Ishikawa (cell line): ENCODE data around the gene MCF2L.

Experiments
- CEBPB ChIP-seq: IDR thresholded peaks from 2 replicates; pipeline ENCODE4 v1.6.1; 2012
- CREB1 ChIP-seq: IDR thresholded peaks from 2 replicates; pipeline ENCODE4 v1.6.1; 2012; ENCODE audit warnings: low read depth
- EGR1 ChIP-seq: IDR thresholded peaks from 2 replicates; pipeline ENCODE4 v1.6.1; 2012
- EP300 ChIP-seq: IDR thresholded peaks from 2 replicates; pipeline ENCODE4 v1.6.1; 2012; ENCODE audit warnings: borderline replicate concordance
- FOXM1 ChIP-seq: IDR thresholded peaks from 2 replicates; pipeline ENCODE4 v1.6.1; 2012; ENCODE audit warnings: low read depth, borderline replicate concordance
- MAX ChIP-seq: IDR thresholded peaks from 2 replicates; pipeline ENCODE4 v1.6.1; 2012
- NFIC ChIP-seq: IDR thresholded peaks from 2 replicates; pipeline ENCODE4 v1.6.1; 2012
- RAD21 ChIP-seq: IDR thresholded peaks from 2 replicates; pipeline ENCODE4 v1.6.1; 2012; ENCODE audit warnings: low read depth
- REST ChIP-seq: IDR thresholded peaks from 2 replicates; pipeline ENCODE4 v1.6.1; 2012; ENCODE audit warnings: low read depth, mild to moderate bottlenecking
- TAF1 ChIP-seq: IDR thresholded peaks from 2 replicates; pipeline ENCODE4 v1.6.1; 2012; ENCODE audit warnings: low read depth, mild to moderate bottlenecking
- TCF12 ChIP-seq: IDR thresholded peaks from 2 replicates; pipeline ENCODE4 v1.6.1; 2012; ENCODE audit warnings: low read depth
- TEAD4 ChIP-seq: IDR thresholded peaks from 2 replicates; pipeline ENCODE4 v1.6.1; 2012
- USF1 ChIP-seq: IDR thresholded peaks from 2 replicates; pipeline ENCODE4 v1.6.1; 2012
- YY1 ChIP-seq: IDR thresholded peaks from 2 replicates; pipeline ENCODE4 v1.6.1; 2012; ENCODE audit warnings: low read depth
- ZBTB7A ChIP-seq: IDR thresholded peaks from 2 replicates; pipeline ENCODE4 v1.6.1; 2012; ENCODE audit warnings: low read depth

The MCF2L gene

GRCh38 chr13:113005997-113006396, 37.0 kb downstream of the MCF2L start:
- no peak for TF ChIP-seq USF1
- TF ChIP-seq CEBPB, result no peak
- TF ChIP-seq FOXM1, result no peak
- no peak for TF ChIP-seq TEAD4
- TF ChIP-seq CREB1, result no peak

GRCh38 chr13:113006660-113007059, 37.6 kb downstream of the MCF2L start:
- TF ChIP-seq MAX (no peak), ZBTB7A (no peak), USF1 (no peak), TCF12 (no peak), TEAD4 (no peak), REST (no peak), YY1 (no peak), TAF1 (no peak), RAD21 (no peak), EP300 (no peak), NFIC (no peak), EGR1 (no peak), CREB1 (no peak), CEBPB (no peak), FOXM1 (no peak)

- TF ChIP-seq NFIC, result no peak
- TF ChIP-seq MAX, result no peak
- no peak for TF ChIP-seq CEBPB
- no peak for TF ChIP-seq TCF12
- no peak for TF ChIP-seq EGR1
- TF ChIP-seq USF1, result no peak
- TF ChIP-seq CREB1, result no peak
- no peak for TF ChIP-seq EP300
- no peak for TF ChIP-seq TEAD4
- TF ChIP-seq FOXM1, result no peak
- no peak for TF ChIP-seq ZBTB7A
- TF ChIP-seq TAF1, result no peak
- no peak for TF ChIP-seq REST
- no peak for TF ChIP-seq RAD21
Observed at GRCh38 chr13:113008851-113009250, 39.8 kb downstream of the MCF2L start.

- TF ChIP-seq MAX (no peak), CEBPB (no peak), REST (no peak), NFIC (no peak), TCF12 (no peak), TEAD4 (no peak), EP300 (no peak), TAF1 (no peak), FOXM1 (no peak), YY1 (no peak), ZBTB7A (no peak), RAD21 (no peak)
Observed at GRCh38 chr13:113009743-113010509, 40.9 kb downstream of the MCF2L start.
